Ovary (tissue), 3 donors: ENCODE data around the gene RYR2.

Experiments
- EP300 ChIP-seq: sonication (generic); formaldehyde crosslinking; IDR thresholded peaks from one replicate; pipeline ENCODE4 v1.6.1; 2017; ENCODE audit warnings: antibody characterized with exemption
- POLR2A ChIP-seq: fragments of 450-650 bp; IDR thresholded peaks from one replicate; pipeline ENCODE4 v1.6.1; 2017; ENCODE audit warnings: antibody characterized with exemption, mild to moderate bottlenecking, moderate library complexity
- TF ChIP-seq, protein P1 (sequence below), 3 donors: fragments of 450-650 bp in 2 of 3; fragments of 200-600 bp in 1 of 3; IDR thresholded peaks; one replicate each; pipeline versions ENCODE4 v1.5.1 to v1.8.0; 2016 to 2022; ENCODE audit warnings: antibody characterized with exemption in 3 of 3, mild to moderate bottlenecking in 1 of 3
- donor health status: DM: no; HTN: no; CAD: no.

DNA sequence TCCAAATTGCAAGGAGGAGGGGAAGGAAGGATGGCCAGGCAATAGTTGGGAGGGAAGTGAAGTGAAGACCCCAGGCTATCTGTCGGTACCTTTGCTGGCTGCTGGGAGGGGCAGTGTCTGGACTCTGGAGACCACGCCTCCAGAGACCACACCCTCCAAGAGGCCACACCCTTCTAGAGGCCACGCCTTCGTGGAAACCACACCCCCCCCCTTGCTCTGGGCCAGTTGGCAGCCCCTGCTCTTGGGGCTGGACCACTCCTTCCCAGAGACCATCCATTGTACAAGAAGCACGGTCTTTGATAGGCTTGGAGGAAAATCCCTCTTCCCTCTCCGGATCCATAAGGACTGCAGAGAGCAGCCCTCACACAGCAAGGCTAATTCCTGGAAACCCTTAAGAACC lies 73.1 kb downstream of the RYR2 start:
- TF ChIP-seq, protein P1, sequence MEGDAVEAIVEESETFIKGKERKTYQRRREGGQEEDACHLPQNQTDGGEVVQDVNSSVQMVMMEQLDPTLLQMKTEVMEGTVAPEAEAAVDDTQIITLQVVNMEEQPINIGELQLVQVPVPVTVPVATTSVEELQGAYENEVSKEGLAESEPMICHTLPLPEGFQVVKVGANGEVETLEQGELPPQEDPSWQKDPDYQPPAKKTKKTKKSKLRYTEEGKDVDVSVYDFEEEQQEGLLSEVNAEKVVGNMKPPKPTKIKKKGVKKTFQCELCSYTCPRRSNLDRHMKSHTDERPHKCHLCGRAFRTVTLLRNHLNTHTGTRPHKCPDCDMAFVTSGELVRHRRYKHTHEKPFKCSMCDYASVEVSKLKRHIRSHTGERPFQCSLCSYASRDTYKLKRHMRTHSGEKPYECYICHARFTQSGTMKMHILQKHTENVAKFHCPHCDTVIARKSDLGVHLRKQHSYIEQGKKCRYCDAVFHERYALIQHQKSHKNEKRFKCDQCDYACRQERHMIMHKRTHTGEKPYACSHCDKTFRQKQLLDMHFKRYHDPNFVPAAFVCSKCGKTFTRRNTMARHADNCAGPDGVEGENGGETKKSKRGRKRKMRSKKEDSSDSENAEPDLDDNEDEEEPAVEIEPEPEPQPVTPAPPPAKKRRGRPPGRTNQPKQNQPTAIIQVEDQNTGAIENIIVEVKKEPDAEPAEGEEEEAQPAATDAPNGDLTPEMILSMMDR (IDR thresholded peaks at IDR 0.05) = no peak
- TF ChIP-seq POLR2A = no peak
- no peak for TF ChIP-seq EP300
